Measurements from ENCODE around the gene ZSCAN31.
"Not testable (repeated sequence)": the region's sequence is repeated elsewhere in the genome, so short reads cannot be mapped to it uniquely, and the experiment has no call there.

The ZSCAN31 gene

DNA sequence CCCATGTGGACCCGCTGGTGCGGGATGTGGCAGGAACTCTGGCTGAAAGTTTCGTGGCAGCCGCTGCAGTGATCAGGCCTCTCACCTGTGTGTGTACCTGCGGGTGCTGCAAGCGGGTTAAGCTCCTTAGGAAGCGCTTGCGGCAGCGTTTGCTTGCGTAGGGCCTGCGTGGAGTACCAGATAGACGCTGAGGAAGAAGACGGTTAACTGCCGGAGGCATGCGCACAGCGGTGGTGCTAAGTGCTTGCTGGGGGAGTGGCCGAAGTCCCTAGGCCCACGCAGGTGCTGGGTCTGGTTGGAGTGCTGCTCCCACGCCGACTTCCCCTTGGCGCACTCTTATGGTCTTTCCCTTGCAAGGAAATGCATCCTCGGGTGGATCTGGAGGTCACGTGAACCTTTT, 23.0 kb downstream of the ZSCAN31 start:
- DNase-seq, result no peak

DNA sequence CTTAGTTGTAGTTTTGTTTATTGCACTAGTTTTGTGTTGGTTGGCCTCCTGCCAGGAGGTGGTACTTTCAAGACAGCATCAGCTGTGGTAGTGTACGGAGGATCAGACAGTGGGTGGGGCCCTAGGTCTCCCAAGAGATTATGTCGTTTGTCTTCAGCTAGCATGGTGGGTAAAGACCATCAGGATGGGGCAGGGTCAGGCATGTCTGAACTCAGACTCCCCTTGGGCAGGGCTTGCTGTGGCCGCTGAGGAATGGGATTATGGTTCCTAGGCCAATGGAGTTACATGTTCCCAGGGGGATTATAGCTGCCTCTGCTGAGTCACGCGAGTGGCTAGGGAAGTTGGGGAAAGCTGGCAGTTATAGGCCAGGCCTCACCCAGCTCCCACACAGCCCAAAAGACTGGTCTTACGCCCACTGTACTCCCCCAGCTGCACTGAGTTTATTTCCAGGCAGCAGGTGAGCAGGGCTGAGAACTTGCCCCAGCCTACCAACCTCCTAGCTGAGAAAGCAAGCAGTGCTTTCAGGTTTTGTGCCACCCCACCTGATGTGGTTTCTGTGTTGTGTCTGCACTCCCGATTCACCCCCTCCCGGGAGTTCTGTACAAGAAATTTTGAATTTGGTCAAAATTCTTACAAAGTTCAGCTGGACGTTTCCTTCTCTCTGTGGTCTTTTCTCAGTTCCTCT, 24.7 kb downstream of the ZSCAN31 start:
- DNase-seq, result no peak

DNA sequence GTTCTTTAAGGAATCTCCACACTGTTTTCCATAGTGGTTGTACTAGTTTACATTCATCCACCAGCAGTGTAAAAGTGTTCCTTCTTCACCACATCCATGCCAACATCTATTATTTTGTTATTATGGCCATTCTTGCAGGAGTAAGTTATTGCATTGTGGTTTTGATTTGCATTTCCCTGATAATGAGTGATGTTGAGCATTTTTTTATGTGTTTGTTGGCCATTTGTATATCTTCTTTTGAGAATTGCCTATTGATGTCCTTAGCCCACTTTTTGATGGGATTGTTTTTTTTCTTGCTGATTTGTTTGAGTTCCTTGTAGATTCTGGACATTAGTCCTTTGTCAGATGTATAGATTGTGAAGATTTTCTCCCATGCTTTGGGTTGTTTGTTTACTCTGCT, 29.6 kb downstream of the ZSCAN31 start:
- not testable (repeated sequence) for DNase-seq

DNA sequence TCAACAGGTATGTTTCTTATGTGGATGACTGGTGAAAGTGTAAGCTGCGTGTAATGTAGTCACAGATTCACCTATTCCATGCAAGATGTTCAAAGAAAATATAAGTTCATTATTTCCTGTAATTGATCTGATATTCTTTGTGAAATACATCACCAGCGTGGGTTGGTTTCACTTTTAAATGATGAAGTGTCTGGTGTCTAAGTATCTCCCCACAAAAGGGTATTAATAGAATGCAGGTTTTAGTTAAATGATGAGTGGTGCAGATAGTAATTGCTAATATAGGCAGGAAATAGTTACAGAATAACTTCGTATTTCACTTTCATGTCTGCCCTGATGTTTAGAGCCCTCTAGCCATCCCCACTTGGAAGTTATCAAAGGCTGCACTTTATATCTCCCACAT, 32.4 kb downstream of the ZSCAN31 start:
- no peak for DNase-seq

DNA sequence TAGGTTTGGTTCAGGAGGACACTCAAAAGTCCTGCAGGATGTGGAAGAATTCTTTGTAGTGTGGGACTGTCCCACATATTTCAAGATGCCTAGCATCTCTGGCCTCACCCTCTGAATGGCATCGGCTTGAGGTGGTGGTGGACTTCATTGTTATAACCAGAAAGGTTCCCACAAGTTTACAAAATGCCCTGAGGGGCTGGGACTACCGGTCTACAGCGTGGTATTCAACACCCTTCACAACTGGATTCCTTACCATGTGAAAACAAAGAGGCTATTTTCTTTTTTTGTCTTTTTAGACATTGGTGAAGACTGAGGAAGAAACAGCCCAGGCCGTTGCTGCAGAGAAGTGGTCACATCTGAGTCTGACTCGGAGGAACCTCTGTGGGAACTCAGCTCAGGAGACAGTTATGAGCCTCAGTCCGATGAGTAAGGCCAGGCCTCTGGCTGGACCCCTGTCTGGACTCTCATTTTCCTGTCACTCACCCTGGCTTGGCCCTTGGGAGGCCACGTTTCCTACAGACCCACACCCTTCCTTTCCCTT, 39.4 kb downstream of the ZSCAN31 start:
- DNase-seq, result no peak

DNA sequence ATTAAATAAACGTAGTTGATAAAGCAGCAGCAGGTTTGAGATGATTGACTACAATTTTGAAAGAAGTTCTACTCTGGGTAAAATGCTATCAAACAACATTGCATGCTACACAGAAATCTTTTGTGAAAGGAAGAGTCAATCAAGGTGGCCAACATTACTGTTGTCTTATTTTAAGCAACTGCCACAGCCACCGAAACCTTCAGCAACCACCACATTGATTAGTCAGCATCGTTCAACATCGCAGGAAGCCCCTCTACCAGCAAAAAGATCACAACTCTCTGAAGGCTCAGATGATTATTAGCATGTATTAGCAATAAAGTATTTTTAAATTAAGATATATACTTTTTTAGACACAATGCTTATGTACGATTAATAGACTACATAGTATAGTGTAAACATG, 40.6 kb downstream of the ZSCAN31 start:
- no peak for DNase-seq

DNA sequence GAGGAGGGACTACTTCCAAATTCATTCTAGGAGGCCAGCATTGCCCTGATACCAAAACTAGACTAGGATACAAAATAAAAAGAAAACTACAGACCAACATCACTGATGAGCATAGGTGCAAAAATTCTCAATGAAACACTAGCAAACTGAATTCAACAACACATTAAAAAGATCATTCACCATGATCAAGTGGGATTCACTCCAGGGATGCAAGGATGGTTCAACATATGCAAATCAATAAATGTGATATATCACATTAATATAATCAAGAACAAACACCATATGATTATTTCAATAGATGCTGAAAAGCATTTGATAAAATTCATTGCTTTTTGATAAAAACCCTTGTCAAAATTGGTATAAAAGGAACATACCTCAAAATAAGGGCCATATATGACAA, 44.4 kb downstream of the ZSCAN31 start:
- no peak for DNase-seq

DNA sequence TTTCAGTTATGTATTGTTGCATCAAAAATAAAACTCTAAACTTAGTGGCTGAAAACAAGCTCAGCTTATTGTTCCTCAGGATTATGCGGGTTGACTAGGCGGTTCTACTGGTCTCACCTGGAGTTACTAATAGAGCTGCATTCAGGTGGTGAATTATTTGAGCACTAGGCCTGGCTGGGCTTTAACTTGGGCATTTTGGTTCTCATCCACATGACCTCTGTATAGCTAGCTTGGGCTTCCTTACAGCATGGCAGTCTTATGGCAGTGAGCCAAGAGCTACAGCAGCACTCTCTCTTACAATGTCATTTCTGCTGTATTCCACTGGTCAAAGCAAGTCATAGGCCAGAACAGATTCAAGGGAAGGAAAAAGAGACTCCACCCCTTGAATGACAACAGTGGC, 53.0 kb downstream of the ZSCAN31 start:
- no peak for DNase-seq

DNA sequence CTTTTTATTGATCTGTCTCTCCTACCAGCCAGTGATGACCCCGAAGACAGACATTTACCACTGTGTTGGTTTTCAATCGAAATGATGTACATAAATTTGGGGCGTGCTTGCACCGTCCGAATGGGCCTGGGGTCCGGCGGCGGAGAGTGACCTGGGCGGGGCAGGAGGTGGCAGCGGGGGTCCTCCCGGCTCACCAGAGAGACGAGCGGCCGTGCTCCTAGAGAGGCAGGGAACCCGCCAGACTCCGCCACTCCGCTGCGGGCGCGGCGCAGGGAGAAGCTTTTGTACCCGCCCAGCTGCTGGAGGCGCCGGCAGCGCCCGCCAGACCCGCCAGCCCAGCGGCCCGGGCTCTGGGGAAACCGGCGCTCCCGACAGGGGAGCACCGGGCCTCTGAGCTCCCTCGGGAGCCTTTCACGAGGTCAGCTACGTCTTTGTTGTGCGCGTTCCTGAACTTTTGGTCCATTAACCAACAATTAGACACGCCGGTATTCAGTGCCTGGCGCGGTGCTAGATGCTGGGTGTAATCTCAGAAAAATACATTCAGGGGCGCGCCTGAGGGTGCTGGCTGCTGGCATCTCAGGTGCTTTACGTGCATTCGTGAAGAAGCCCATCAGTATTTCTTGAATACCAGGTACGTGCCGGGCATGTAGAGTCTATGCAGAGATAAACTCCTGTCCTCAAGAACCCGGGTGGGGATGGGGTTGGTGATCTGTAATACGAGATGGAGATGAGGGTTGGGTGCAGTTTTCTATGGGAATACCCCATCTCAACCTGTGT, 54.5 kb downstream of the ZSCAN31 start, which contains the start of gene PGBD1:
Gene PGBD1, plus strand, starts transcription at position 285 of the 777 bp plus-strand sequence. CDS start 2,242 bp downstream, outside the sequence.
- DNase-seq, result peak; percentile 81 to 84

DNA sequence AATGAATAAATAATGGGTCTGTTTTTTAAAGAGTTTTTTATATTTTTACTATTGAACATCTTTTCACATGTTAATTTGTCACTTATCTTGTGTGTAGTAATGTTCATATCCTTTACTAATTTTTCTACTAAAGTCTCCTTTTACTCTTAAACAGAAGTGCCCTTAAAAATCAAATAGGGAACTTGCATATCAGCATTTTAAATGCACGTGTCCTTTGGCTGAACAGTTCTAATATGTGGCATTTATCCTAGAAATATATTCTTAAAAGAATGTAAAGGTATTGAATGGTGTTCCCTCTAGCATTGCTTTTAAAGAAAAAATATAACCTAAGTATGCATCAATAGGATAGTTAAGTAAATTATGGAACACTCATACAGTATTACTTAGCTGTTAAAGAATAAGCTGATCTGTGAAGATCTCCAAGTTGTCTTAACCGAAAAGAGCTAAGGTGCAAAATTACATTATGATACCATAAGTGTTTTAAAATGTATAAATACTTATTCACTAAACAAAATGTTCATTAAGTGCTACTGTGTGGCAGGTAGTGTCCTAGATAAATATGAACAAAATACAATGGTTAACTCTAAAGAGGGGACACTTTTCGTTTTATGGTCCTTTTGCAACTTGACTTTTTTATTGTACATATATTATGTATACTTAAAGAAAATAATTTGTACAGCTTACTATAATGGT, 55.2 kb downstream of the ZSCAN31 start:
- DNase-seq, result peak in 1 of 2 experiments; percentile 39

DNA sequence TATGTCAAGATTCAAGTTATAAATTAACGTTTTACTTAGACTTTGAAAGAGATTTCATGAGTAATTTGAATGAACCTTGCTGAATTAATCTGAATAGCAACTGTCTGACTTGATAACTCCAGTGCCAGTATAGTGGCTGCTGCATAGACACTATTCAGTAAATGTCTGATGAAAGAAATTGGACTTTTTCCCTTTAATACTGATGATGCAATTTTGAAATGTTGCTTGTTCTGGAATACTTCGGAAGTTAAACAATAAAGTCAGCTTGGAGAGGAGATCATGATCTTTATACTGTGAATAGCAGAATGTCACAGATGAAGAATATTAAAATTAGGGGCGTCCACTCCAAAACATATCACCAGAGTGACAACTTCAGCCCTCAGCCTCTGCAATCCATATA, 58.2 kb downstream of the ZSCAN31 start:
- DNase-seq, result no peak

DNA sequence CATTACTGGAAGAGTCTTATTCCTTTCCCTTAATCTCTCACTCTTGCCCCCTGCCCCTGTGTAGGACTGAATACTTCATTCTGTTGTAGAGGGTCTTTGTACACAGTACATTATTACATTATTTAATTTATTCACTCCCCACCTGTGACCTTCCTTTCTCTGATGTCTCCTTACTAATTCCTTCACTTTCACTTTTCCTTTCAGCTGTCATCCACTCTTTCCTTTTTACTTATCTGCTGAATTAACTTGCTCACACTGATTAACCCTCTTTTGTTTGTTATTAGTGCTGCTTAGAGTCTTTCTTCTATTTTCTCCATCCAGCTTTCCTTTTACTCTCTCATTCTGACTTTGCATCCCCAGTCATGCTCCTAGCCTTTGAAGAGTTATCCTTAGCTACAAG, 61.1 kb downstream of the ZSCAN31 start:
- DNase-seq, result no peak

Data from AML-193 (cell line).